ENCODE data around the gene PRR22. TPM values are rescaled to one million over a fixed set of nuclear protein-coding genes. Genes with fewer than 3 reads are reported as not detected.

PRR22 gene
- total and polyA plus RNA-seq, 9 of the 15 experiments (the other 6 are each of a cell fraction or from before 2014, with no cell fraction given) = 0.03 to 12.0 (median 2.0) TPM; not detected in 1

DNA sequence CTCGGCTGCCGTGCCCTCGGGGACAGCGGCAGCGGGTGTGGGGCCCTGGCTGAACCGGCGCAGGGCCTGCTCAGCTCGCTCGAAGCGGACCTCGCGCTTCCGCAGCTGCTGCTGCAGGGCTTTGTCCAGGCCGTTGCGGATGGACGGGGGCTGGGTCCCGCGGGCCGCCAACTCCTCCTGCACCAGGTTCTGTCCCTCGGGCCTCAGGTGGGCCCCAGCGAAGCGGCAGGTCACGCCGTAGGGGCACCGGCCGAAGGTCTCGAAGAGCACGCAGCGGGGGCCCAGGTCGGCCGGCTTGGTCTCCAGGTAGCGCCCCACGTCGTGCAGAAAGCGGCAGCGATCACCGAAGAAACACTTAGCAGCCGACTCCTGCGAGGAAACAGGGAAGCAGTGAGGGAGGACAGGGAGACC lies 4.8 kb upstream of the PRR22 start:
- FAIRE-seq (no peak), DNase-seq (ENCODE audit: extremely low read depth in 1 of 4, low spot score in 3 of 4) (no peak), ATAC-seq (no peak)
- H2AFZ ChIP-seq (ENCODE audit: low read depth, low read length) = no peak overlapping the region
- peaks cover 59% of the 10 kb centered on the region for H3K36me3 ChIP-seq (ENCODE audit: control insufficient read depth, insufficient read depth, low read length)
- TF ChIP-seq POLR2G (IDR thresholded peaks at IDR 0.05; ENCODE audit: low read depth, low read length) (peak; percentile 69), RBFOX2 (IDR thresholded peaks at IDR 0.05; ENCODE audit: low read depth, low read length) (peak; percentile 81)
- TF ChIP-seq, protein P1, sequence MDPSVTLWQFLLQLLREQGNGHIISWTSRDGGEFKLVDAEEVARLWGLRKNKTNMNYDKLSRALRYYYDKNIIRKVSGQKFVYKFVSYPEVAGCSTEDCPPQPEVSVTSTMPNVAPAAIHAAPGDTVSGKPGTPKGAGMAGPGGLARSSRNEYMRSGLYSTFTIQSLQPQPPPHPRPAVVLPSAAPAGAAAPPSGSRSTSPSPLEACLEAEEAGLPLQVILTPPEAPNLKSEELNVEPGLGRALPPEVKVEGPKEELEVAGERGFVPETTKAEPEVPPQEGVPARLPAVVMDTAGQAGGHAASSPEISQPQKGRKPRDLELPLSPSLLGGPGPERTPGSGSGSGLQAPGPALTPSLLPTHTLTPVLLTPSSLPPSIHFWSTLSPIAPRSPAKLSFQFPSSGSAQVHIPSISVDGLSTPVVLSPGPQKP (CRISPR knock-in tag; IDR thresholded peaks at IDR 0.05) = no peak
- in situ Hi-C loops (cut with MboI) = no loop called here
- H3K4me3 ChIP-seq = no peak overlapping the region
- no peaks in the 10 kb centered on the region for H3K9me1 ChIP-seq (ENCODE audit: control insufficient read depth, insufficient read depth, low read length)
- ChIA-PET POLR2A (interaction anchor here (0.6 to 1.5 kb wide), 8 partner anchors 9 to 1023 kb away, joined by 3 to 4 read pairs (median 3); no protein-coding TSS in a partner anchor), CTCF (ENCODE audit: low intra/inter-chr PET ratio) (no interaction called here)
- no TSS peak for BruUV-seq (replicated peaks)
- 100% methylated on average over 3 of the region's 39 CpGs for WGBS (ENCODE audit: insufficient coverage, low coverage, missing lambda C conversion rate)
- no peaks in the 10 kb centered on the region for H3K9me3 ChIP-seq (replicated peaks; ENCODE audit: control insufficient read depth, insufficient read depth, low read depth, low read length)
- peaks cover 21% of the 10 kb centered on the region for H3K79me2 ChIP-seq (ENCODE audit: control insufficient read depth, insufficient read depth, low read length)
- 0 out of 2 replicates have a peak, but pooled peaks cover 10% of the 10 kb centered on the region for H4K20me1 ChIP-seq (replicated peaks; ENCODE audit: control insufficient read depth, insufficient read depth, low read length)
- H3K4me1 ChIP-seq (replicated peaks in 1 of 2; ENCODE audit: control insufficient read depth in 2 of 2, insufficient read depth in 2 of 2, low read length in 2 of 2) = peaks cover 4 to 49% of the 10 kb centered on the region in 2 experiments; a peak in 3 of 5 replicates
- H3K27ac ChIP-seq (ENCODE audit: extremely low read depth, low read depth, low read length) = no peak overlapping the region
- intact Hi-C loops (cut with micrococcal nuclease) = no loop called here
- no peak overlapping the region; the same call in 1 of the 2 replicates for H3K4me2 ChIP-seq (ENCODE audit: insufficient read depth, low read length)
- no peaks in the 10 kb centered on the region for H3K27me3 ChIP-seq (ENCODE audit: control insufficient read depth in 2 of 2, insufficient read depth in 2 of 2, low read length in 2 of 2)
- peak overlapping the region in 1 of 2 experiments; percentile 99; a peak in 2 of 4 replicates for H3K9ac ChIP-seq (ENCODE audit: insufficient read depth in 1 of 2, low read depth in 2 of 2, low read length in 2 of 2)

GRCh38 chr19:5788422-5788821 lies 3.9 kb upstream of the PRR22 start:
- 95% methylated on average over 5 of the region's 5 CpGs for WGBS (ENCODE audit: insufficient coverage, low coverage, missing lambda C conversion rate)
- H3K9me3 ChIP-seq (replicated peaks; ENCODE audit: control insufficient read depth, insufficient read depth, low read depth, low read length) = no peaks in the 10 kb centered on the region
- CTCF ChIA-PET (ENCODE audit: low intra/inter-chr PET ratio) = no interaction called here
- H3K9ac ChIP-seq (ENCODE audit: insufficient read depth in 1 of 2, low read depth in 2 of 2, low read length in 2 of 2) = no peak overlapping the region
- no peaks in the 10 kb centered on the region for H3K27me3 ChIP-seq (ENCODE audit: control insufficient read depth in 2 of 2, insufficient read depth in 2 of 2, low read length in 2 of 2)
- DNase-seq (ENCODE audit: extremely low read depth in 1 of 4, low spot score in 3 of 4) (no peak), FAIRE-seq (no peak), ATAC-seq (no peak)
- H3K79me2 ChIP-seq (ENCODE audit: control insufficient read depth, insufficient read depth, low read length) = peaks cover 21% of the 10 kb centered on the region
- no TSS peak for BruUV-seq (replicated peaks)
- 0 out of 2 replicates have a peak, but pooled peaks cover 10% of the 10 kb centered on the region for H4K20me1 ChIP-seq (replicated peaks; ENCODE audit: control insufficient read depth, insufficient read depth, low read length)
- H3K36me3 ChIP-seq (ENCODE audit: control insufficient read depth, insufficient read depth, low read length) = peaks cover 65% of the 10 kb centered on the region
- H3K27ac ChIP-seq (ENCODE audit: extremely low read depth, low read depth, low read length) = no peak overlapping the region
- intact Hi-C loops (cut with micrococcal nuclease) (no loop called here), in situ Hi-C loops (cut with MboI) (no loop called here)
- peaks cover 2 to 55% of the 10 kb centered on the region in 2 experiments; a peak in 2 of 5 replicates for H3K4me1 ChIP-seq (replicated peaks in 1 of 2; ENCODE audit: control insufficient read depth in 2 of 2, insufficient read depth in 2 of 2, low read length in 2 of 2)
- POLR2A ChIA-PET = interaction anchor here (0.8 kb wide), 1 partner anchor 68 kb away, joined by 5 read pairs; the partner anchor contains the start of gene CATSPERD
- no peak overlapping the region for H3K4me2 ChIP-seq (ENCODE audit: insufficient read depth, low read length)
- H3K9me1 ChIP-seq (ENCODE audit: control insufficient read depth, insufficient read depth, low read length) = no peaks in the 10 kb centered on the region
- no peak overlapping the region for H2AFZ ChIP-seq (ENCODE audit: low read depth, low read length)
- no peak overlapping the region for H3K4me3 ChIP-seq
- TF ChIP-seq FOS (IDR thresholded peaks at IDR 0.05; ENCODE audit: extremely low read depth, insufficient read length) (no peak), ZNF609 (CRISPR knock-in tag; IDR thresholded peaks at IDR 0.05; ENCODE audit: borderline replicate concordance) (no peak), ZFPM2 (CRISPR knock-in tag; IDR thresholded peaks at IDR 0.05) (no peak), POLR2A (conservative IDR thresholded peaks at IDR 0.05) (peak; percentile 45; the same call in 1 of the 2 replicates), ELF1 (tag; IDR thresholded peaks at IDR 0.05) (no peak), FOXK1 (CRISPR knock-in tag; IDR thresholded peaks at IDR 0.05; ENCODE audit: borderline replicate concordance) (no peak)

Data from K562 (cell line).